ENCODE data around the gene GNG12.

DNA sequence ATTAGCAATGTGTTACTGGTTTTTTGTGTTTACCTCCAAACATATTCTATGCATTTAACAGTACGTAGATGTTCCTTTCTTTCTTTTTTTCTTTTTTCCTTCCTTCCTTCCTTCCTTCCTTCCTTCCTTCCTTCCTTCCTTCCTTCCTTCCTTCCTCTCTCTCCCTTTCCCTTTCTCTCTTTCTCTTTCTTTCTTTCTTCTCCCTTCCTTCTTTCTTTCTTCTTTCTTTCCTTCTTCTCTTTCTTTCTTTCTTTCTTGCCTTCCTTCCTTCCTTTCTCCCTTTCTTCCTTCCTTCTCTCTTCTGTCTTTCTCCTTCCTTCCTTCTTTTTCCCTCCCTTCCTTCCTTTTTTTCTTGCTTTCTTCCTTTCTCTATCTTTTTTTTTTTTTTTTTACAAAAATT is 46.2 kb upstream of the GNG12 start:
- TF ChIP-seq CTCF (IDR thresholded peaks at IDR 0.05) (no peak), POLR2A (IDR thresholded peaks at IDR 0.05) (no peak)

Measured in heart left ventricle (tissue), 13 donors.